Stimulated activated CD8-positive, alpha-beta memory T cell treated with anti-CD3 and anti-CD28 coated beads, Interleukin-12 subunit alpha, Interleukin-12 subunit beta, amount 100 ng/mL, for 1 hour (primary cell): ENCODE results near the gene ANGPTL2.

Source experiments
- DNase-seq: peaks from one replicate; pipeline ENCODE4 v3.0.0-alpha.2; 2020; ENCODE audit warnings: low read depth

ANGPTL2 gene

DNA sequence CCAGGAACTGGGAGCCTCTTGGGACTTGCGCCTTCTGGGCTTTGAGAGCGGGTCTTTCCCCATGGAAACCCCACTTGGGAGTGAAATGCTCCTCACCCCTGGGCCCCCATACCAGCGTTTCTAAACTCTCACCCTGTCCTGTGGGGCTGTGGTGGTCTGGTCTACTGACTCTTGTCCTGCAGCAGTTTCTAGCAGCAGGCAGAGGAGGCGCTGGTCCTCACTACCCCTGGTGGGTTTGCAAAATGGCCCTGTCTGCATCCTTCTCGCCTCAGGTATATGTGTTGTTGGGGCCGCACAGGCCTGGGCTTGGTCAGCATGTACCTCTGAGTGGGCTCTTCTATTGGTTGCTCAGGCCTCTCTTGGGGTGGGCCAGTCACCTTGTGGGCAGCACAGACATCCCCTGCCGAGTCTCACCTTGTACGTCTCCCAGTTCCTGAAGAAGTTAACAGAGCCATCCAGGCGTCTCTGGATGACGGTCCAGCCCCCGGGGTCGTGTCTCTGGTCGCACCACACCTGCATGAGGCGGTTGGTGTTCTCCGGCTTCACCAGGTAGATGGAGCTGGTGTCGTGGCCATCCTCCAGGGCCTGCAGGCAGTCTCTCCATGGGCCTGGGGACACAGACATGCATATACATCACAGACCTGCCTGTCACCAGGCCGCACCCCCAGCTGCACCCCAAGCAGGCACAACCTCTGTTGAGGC, 29.0 kb downstream of the ANGPTL2 start:
- DNase-seq: no peak

- no peak for DNase-seq
Measured at GRCh38 chr9:127092041-127092608, 30.3 kb downstream of the ANGPTL2 start.

DNA sequence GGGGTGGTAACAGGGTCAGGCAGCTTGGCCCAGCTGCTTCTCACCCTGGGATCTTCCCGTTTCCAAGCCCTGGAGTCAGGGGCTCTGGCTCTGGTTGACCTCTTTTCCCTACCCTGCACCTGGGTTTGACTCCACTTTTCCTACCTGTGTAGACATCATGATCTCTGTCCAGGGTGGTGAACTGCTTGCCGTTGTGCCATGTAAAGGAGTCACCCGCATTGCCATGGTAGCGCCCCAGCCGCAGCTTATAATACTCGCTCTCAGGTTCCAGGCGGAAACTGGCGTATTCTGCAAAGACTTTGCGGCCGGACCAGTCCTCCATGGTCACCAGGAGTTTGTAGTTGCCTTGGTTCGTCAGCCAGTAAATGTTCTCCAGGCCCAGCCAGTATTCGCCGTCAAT, 30.9 kb downstream of the ANGPTL2 start:
- DNase-seq: no peak

DNA sequence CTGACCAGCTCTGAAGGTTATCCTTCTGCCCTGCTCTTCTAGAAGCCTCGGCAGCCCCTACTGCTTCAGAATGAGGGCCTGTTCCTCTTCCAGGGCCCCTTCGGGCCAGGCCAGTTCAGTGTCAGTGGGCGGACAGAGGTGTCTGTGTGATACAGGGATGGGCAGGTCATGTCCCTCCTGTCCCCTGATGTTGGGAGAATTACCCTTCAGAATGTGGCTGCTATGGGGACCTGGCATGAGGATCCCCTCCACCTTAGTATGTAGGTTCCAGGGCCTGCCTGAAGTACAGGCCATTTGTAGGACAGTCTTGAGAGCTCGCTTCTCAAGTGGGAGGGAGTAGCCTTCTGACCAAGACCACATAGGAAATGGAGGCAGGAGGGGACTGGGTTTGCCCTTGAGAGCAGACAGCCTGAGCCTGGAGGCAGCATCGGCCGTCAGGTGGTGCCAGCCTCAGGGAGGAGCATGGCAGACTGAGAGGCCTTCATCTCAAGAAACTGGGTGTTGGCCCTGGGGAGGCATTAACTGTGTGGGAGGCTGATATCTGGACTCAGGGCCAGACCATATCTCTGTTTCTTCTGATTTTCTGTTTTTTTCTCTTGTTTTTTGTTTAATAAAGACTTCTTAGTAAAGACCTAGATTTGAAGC, 32.0 kb downstream of the ANGPTL2 start:
- no peak for DNase-seq

DNA sequence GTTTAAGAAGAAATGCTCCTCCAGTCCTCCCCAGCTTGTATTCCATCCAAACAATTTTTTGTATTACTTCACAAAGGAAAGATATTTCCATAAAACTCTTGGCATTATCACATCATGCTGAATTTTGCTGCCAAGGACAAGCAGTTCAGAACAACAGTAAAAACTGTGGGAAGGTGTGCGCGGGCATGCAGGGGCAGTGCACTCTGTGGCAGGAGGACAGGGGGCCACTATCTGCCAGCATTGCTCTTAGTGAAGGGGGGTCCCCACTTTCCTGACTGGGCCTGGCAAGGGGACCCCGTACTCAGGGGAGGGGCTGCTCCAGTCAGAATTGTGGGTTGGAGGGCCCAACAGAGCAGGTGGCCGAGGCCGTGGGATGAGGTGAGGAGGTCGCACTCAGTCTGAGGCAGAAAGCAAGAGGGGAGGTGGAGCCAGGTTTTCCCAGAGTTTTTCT, 32.8 kb downstream of the ANGPTL2 start:
- no peak for DNase-seq

GRCh38 chr9:127088724-127089615, 33.5 kb downstream of the ANGPTL2 start:
- DNase-seq: no peak

DNA sequence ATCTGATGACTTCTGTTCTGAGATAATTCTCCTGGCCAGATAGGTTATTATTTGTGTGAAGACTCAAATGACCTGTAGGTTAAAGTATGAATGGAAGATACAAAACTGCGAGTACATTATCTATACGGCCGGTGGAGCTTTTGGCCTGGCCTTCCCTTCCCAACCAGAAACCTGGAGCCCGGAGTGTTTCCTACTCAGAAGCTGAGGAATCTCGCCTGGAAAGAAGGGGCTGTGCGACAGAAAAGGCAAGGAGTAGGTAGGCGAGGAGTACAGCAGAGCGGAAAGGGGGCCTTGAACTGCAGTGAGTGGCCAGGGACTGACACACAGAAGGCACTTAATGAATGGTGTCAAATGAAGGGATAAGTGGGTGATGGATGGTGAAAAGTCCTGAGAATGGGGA, 34.6 kb downstream of the ANGPTL2 start:
- DNase-seq: no peak

DNA sequence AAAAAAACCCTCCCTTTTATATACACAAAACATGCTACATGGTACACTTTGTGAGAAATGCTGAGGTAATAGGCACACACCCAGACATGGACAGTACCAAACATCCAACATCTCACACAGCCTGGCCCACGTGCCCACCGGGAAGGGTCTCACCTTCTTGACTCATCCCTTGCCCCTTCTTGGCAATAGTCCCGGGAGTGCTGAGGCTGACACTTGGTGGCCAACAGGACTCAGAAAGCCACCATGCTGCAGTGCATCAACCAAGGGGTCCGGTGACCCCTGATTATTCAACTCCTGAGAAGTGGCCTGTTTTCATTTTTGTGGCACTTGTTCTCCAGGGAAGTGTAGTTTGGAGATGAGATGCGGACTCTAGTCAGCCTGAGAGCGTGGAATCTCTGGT, 35.0 kb downstream of the ANGPTL2 start:
- no peak for DNase-seq

GRCh38 chr9:127086771-127087170, 35.7 kb downstream of the ANGPTL2 start:
- no peak for DNase-seq

DNA sequence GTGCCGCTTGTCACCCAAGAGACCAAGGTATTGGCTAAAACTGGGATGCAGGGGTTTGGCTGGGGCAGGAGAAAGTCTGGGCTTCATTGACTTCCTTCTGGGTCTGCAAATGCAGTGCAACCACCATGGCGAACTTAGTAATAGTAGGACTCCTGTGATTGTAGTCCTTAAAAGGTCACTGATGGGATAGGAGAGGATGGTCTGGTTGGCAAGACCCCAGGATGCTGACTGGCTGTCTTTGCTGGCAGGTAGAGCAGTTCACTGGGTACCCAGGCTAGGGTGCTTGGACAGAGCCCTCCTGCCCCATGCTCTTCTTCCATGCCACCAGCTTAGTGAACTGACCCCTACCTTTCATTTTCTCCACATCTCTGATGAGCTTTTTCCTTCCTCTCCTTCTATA, 37.2 kb downstream of the ANGPTL2 start:
- DNase-seq: no peak

- no peak for DNase-seq
Measured at GRCh38 chr9:127084076-127085039, 38.1 kb downstream of the ANGPTL2 start.

GRCh38 chr9:127083138-127083980, 39.1 kb downstream of the ANGPTL2 start:
- no peak for DNase-seq

DNA sequence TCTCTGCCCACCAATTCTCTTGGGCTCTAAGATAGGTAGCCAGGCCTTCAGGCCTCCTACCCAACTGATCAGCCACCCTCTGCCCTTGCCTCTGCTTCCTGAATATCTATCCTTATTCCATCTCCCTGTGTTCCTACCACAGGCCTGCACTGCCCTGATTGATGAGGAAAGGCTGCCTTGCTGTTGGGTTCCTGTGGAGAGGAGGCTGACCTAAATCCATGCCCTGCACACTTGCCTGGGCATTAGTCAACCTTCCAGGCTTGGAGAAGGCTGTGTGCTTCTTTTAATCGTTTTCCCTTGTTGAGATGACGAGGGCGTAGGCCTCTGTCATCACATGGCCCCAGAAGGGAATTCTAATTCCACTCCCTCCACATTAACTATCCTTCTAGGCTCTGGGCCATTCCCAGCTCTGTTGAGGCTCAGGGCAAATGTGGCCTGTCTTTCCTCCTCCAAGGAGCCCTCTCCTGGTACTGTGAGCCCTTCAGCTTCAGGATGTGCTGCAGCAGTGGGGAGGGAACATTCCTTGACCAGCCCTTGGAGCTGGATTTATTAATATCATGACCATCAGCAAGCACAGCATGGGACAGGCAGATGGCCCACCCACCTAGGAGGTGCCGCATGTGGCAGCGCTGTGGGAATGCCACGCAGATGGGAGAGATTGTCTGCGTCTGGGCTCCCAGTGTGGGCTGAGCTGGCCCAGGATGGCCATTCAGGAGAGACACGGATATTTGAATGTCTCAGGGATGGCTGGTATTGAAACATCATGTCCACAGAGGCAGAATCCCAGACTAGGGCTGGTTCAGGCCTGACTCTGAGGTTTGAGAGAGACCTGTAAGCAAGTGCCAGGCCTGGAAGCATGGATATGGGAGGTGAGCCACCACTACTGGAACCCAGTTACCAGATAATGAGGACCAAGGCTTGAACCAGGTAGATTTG, 40.9 kb downstream of the ANGPTL2 start:
- no peak for DNase-seq

- no peak for DNase-seq
Measured at GRCh38 chr9:127079446-127080140, 42.8 kb downstream of the ANGPTL2 start.

DNA sequence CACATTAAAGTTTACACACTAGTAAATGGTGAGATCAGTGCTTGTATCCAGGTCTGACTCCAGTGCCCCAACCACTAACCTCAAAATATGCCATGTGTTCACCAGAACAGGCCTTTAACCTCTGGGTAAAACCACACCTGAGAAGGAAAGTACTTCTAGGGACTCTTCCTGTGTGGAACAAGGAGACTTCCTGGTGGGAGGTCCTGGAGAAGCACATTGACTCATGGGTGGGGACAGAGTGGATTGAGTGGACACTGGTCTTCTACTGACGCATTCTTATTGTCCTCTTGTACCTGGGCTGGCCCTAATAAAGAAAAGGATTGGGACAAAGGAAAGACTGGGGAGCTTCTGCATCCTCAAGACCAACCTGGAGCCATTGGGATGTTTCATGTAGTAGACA, 43.4 kb downstream of the ANGPTL2 start:
- no peak for DNase-seq

DNA sequence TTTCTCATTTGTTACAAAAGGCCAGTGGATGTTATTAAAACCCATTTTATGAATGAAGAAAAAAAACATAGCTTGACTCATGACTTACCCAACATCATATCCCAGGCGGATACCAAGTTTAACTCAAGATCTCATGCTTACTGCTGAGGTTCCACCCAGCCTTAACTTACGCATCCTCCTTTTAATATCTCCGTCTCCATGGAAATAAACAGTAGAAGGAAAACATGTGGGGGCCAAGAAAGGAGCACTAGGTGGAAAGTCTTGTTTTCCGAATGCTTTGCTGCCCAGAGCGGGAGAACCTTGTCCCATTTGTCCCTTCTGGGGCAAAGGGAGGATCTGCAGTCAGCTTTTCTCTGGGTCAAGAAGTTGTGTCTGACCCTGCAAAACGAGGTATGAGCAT, 44.1 kb downstream of the ANGPTL2 start:
- no peak for DNase-seq

- DNase-seq: no peak
Measured at GRCh38 chr9:127077644-127077946, 44.8 kb downstream of the ANGPTL2 start.

GRCh38 chr9:127076860-127077643, 45.4 kb downstream of the ANGPTL2 start:
- no peak for DNase-seq
